ENCODE measurements around the gene TMX1.

Gene TMX1

GRCh38 chr14:51207621-51208020, 32.4 kb upstream of the TMX1 start:
- H4K20me1 ChIP-seq (ENCODE audit: insufficient read depth, low read length, poor library complexity, severe bottlenecking), result no peaks in the 10 kb centered on the region
- H3K79me2 ChIP-seq (ENCODE audit: insufficient read depth, low read length), result no peaks in the 10 kb centered on the region
- TF ChIP-seq EZH2phosphoT487 (IDR thresholded peaks at IDR 0.05; ENCODE audit: borderline replicate concordance) (no peak), CTCF (conservative IDR thresholded peaks at IDR 0.05; ENCODE audit: low read length) (no peak)
- no peaks in the 10 kb centered on the region for H3K9me2 ChIP-seq (replicated peaks; ENCODE audit: low read depth, low read length)
- no peaks in the 10 kb centered on the region for H3K27me3 ChIP-seq (ENCODE audit: insufficient read depth, low read length, poor library complexity, severe bottlenecking)
- no peak overlapping the region for H3K9ac ChIP-seq (ENCODE audit: low read depth, low read length, poor library complexity, severe bottlenecking)
- peaks cover 18% of the 10 kb centered on the region for H3K4me1 ChIP-seq (ENCODE audit: insufficient read depth, low read length, poor library complexity, severe bottlenecking)
- H2AFZ ChIP-seq (ENCODE audit: low read length), result no peak overlapping the region
- no peaks in the 10 kb centered on the region for H3F3A ChIP-seq (ENCODE audit: low read depth)
- no peaks in the 10 kb centered on the region for H3K9me3 ChIP-seq (ENCODE audit: insufficient read depth, low read depth, low read length)
- no peak overlapping the region for H3K4me3 ChIP-seq (ENCODE audit: low read length, poor library complexity, severe bottlenecking)
- no peak overlapping the region for H3K4me2 ChIP-seq (ENCODE audit: low read depth, low read length, poor library complexity, severe bottlenecking)
- H3K36me3 ChIP-seq (ENCODE audit: insufficient read depth, low read length), result no peaks in the 10 kb centered on the region

DNA sequence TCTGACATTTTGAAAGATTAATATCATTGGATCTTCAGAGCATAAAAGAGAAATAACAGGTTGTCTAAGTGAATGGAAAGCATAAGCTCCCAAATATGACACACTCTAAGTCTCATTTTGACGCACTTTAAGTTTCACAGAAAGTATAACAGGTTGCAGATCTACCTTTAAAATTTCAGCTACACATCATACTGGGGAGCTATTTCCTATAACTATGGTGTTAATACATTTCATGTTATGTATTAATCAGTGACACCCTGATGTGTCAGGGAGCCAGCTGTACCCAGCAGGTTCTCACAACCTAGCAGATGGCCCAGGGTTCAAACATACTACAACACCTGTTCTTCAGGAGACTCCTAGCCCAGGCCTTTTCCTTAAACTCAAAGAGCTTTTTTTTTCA, 31.1 kb upstream of the TMX1 start:
- peaks cover 13% of the 10 kb centered on the region for H3K4me1 ChIP-seq (ENCODE audit: insufficient read depth, low read length, poor library complexity, severe bottlenecking)
- TF ChIP-seq CTCF (conservative IDR thresholded peaks at IDR 0.05; ENCODE audit: low read length) (no peak), EZH2phosphoT487 (IDR thresholded peaks at IDR 0.05; ENCODE audit: borderline replicate concordance) (no peak)
- H4K20me1 ChIP-seq (ENCODE audit: insufficient read depth, low read length, poor library complexity, severe bottlenecking), result no peaks in the 10 kb centered on the region
- H3K4me2 ChIP-seq (ENCODE audit: low read depth, low read length, poor library complexity, severe bottlenecking), result no peak overlapping the region
- H3K27me3 ChIP-seq (ENCODE audit: insufficient read depth, low read length, poor library complexity, severe bottlenecking), result no peaks in the 10 kb centered on the region
- H2AFZ ChIP-seq (ENCODE audit: low read length), result no peak overlapping the region
- H3K36me3 ChIP-seq (ENCODE audit: insufficient read depth, low read length), result no peaks in the 10 kb centered on the region
- no peak overlapping the region for H3K4me3 ChIP-seq (ENCODE audit: low read length, poor library complexity, severe bottlenecking)
- H3F3A ChIP-seq (ENCODE audit: low read depth), result no peaks in the 10 kb centered on the region
- H3K9me2 ChIP-seq (replicated peaks; ENCODE audit: low read depth, low read length), result no peaks in the 10 kb centered on the region
- H3K9me3 ChIP-seq (ENCODE audit: insufficient read depth, low read depth, low read length), result no peaks in the 10 kb centered on the region
- H3K79me2 ChIP-seq (ENCODE audit: insufficient read depth, low read length), result no peaks in the 10 kb centered on the region
- H3K9ac ChIP-seq (ENCODE audit: low read depth, low read length, poor library complexity, severe bottlenecking), result no peak overlapping the region

DNA sequence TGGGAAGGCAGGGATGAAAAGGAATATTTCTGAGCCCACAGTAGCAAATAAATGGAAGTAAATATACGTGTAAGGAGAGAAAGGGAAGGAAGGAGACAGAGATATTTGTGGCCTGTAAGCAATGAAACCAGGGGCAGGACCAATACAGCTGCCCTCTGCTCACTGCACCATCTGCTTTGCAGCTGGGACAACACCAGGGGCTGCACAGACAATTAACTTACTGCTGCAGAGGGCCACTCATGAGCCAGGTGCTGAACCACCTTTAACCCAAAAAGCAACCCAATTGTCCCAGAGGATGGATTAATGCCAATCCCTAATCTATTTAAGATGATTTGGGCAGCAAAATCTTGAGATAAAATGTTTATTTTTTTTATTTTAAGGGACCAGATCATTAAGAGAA, 30.6 kb upstream of the TMX1 start:
- Histone ChIP-seq H3K36me3 (ENCODE audit: insufficient read depth, low read length) (no peaks in the 10 kb centered on the region), H3K27me3 (ENCODE audit: insufficient read depth, low read length, poor library complexity, severe bottlenecking) (no peaks in the 10 kb centered on the region), H3K79me2 (ENCODE audit: insufficient read depth, low read length) (no peaks in the 10 kb centered on the region), H3K9me3 (ENCODE audit: insufficient read depth, low read depth, low read length) (no peaks in the 10 kb centered on the region), H2AFZ (ENCODE audit: low read length) (no peak overlapping the region), H3K9ac (ENCODE audit: low read depth, low read length, poor library complexity, severe bottlenecking) (no peak overlapping the region), H4K20me1 (ENCODE audit: insufficient read depth, low read length, poor library complexity, severe bottlenecking) (no peaks in the 10 kb centered on the region), H3K9me2 (replicated peaks; ENCODE audit: low read depth, low read length) (no peaks in the 10 kb centered on the region), H3K4me1 (ENCODE audit: insufficient read depth, low read length, poor library complexity, severe bottlenecking) (peaks cover 12% of the 10 kb centered on the region), H3K4me3 (ENCODE audit: low read length, poor library complexity, severe bottlenecking) (no peak overlapping the region), H3K4me2 (ENCODE audit: low read depth, low read length, poor library complexity, severe bottlenecking) (no peak overlapping the region), H3F3A (ENCODE audit: low read depth) (no peaks in the 10 kb centered on the region)
- no peak for TF ChIP-seq CTCF (conservative IDR thresholded peaks at IDR 0.05; ENCODE audit: low read length)
- no peak for TF ChIP-seq EZH2phosphoT487 (IDR thresholded peaks at IDR 0.05; ENCODE audit: borderline replicate concordance)
